Right lobe of liver (tissue), 6 donors: ENCODE data around the gene RUNX2. TPM values are rescaled to one million over a fixed set of nuclear protein-coding genes. Genes with fewer than 3 reads are reported as not detected.

Source experiments
- ATAC-seq, 4 donors: fragments of 200-7000 bp; cut with Tn5 transposase; one replicate each; pipeline ENCODE4 v1.9.1; 2020; ENCODE audit warnings: mild to moderate bottlenecking in 4 of 4, moderate library complexity in 4 of 4
- DNase-seq, 3 donors: peaks; one replicate each; pipeline ENCODE4 v3.0.0-alpha.2; 2020
- H3K27ac ChIP-seq, 3 donors: fragments of 200-600 bp; one replicate each; pipeline ENCODE4 v1.8.0; 2022
- H3K27me3 ChIP-seq, 2 donors: fragments of 200-600 bp; one replicate each; pipeline ENCODE4 v1.8.0; 2022
- H3K36me3 ChIP-seq, 4 donors: fragments of 200-600 bp; sonication (generic) in 1 of 4; one replicate each; pipeline versions ENCODE4 v1.5.1 to v1.8.0; 2017 to 2022; ENCODE audit warnings: control low read depth in 1 of 4
- H3K4me1 ChIP-seq, 4 donors: fragments of 200-600 bp; sonication (generic) in 1 of 4; one replicate each; pipeline versions ENCODE4 v1.5.1 to v1.8.0; 2017 to 2022; ENCODE audit warnings: control low read depth in 1 of 4
- H3K4me3 ChIP-seq, 3 donors: fragments of 200-600 bp; one replicate each; pipeline ENCODE4 v1.8.0; 2022
- H3K9me3 ChIP-seq, 4 donors: fragments of 200-600 bp; sonication (generic) in 1 of 4; one replicate each; pipeline versions ENCODE4 v1.5.1 to v1.8.0; 2017 to 2022; ENCODE audit warnings: control low read depth in 1 of 4
- POLR2A ChIP-seq: fragments of 450-650 bp; IDR thresholded peaks from one replicate; pipeline ENCODE4 v1.6.1; 2017; ENCODE audit warnings: antibody characterized with exemption, mild to moderate bottlenecking
- WGBS: methylation state at CpG from one replicate; pipeline ENCODE4 v1.1.6; 2018; ENCODE audit warnings: low coverage, low lambda C conversion rate; ENCODE audit not compliant: insufficient coverage; ENCODE audit errors: missing lambda C conversion rate; 5-methylcytosine and 5-hydroxymethylcytosine counted together
- intact Hi-C, 2 donors: fragments of 100-400 bp; cut with DNase I; formaldehyde crosslinking; loops; one replicate each; pipeline versions ENCODE4 v1.11.2 to v1.14.1; 2022
- total RNA-seq, 6 experiments: library from RNA; depleted of rRNA in 2 of 6; stranded (reverse); fragments of >200 nt in 2 of 6; fragmentation: NEBNext Ultra II Directional in 3 of 6; extraction: Animal tissue kit (Norgen Biotek cat#: 25700) in 3 of 6; gene quantifications; one replicate each; pipeline versions ENCODE4 v1.1.0 to v1.2.4, GENCODE V29; 2016 to 2023
- TF ChIP-seq, protein P1 (sequence below), 4 donors: fragments of 200-600 bp in 3 of 4; fragments of 450-650 bp in 1 of 4; IDR thresholded peaks; one replicate each; pipeline versions ENCODE4 v1.5.1 to v1.8.0; 2016 to 2022; ENCODE audit warnings: antibody characterized with exemption in 4 of 4, mild to moderate bottlenecking in 2 of 4
- donor health status: DM: no; HTN: yes; CAD: no.
- donor health status: DM: no; HTN: no; CAD: no.
- donor health status: DM: no; HTN: no; CAD: no.
- donor health status: DM: no; HTN: yes; CAD: no.
- donor health status: DM: no; HTN: yes; CAD: no.

RUNX2 gene
- total RNA-seq, 6 experiments from 2014 or later, result 0.15 to 0.80 (median 0.43) TPM

DNA sequence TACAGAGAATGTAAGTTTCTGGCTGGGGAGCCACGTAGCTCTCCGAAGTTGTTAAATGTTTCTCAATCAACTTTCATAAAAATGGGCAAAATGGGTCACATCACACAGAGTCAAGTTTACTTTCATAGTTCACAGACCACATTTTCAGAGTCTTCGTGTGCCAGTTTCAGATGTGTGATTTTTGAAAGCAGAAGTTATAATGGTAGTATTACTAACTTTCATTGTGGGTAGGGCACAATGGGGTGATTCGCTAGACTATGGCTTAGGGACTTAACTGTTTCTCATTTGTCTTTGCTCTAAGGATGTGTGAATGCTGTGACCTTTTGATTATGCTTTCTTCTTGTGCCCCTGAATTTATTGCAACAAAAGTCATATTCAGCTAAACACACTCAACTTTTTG, 158.6 kb downstream of the RUNX2 start:
- no peak for DNase-seq
- WGBS, result 64% methylated on average over 4 of the region's 4 CpGs
- ATAC-seq, result no peak

GRCh38 chr6:45487645-45488044, 159.5 kb downstream of the RUNX2 start:
- DNase-seq (no peak), ATAC-seq (no peak)
- H3K27ac ChIP-seq, result no peak overlapping the region
- intact Hi-C loops, result no loop called here
- no peaks in the 10 kb centered on the region for H3K4me1 ChIP-seq
- H3K4me3 ChIP-seq, result no peak overlapping the region
- H3K36me3 ChIP-seq, result no peaks in the 10 kb centered on the region
- no peak for TF ChIP-seq POLR2A
- TF ChIP-seq, protein P1, sequence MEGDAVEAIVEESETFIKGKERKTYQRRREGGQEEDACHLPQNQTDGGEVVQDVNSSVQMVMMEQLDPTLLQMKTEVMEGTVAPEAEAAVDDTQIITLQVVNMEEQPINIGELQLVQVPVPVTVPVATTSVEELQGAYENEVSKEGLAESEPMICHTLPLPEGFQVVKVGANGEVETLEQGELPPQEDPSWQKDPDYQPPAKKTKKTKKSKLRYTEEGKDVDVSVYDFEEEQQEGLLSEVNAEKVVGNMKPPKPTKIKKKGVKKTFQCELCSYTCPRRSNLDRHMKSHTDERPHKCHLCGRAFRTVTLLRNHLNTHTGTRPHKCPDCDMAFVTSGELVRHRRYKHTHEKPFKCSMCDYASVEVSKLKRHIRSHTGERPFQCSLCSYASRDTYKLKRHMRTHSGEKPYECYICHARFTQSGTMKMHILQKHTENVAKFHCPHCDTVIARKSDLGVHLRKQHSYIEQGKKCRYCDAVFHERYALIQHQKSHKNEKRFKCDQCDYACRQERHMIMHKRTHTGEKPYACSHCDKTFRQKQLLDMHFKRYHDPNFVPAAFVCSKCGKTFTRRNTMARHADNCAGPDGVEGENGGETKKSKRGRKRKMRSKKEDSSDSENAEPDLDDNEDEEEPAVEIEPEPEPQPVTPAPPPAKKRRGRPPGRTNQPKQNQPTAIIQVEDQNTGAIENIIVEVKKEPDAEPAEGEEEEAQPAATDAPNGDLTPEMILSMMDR (IDR thresholded peaks at IDR 0.05), result no peak
- no peaks in the 10 kb centered on the region for H3K27me3 ChIP-seq
- H3K9me3 ChIP-seq, result no peaks in the 10 kb centered on the region

More for the DNA sequence above, 158.6 kb downstream of the RUNX2 start:
- no peaks in the 10 kb centered on the region for H3K9me3 ChIP-seq
- TF ChIP-seq, protein P1 (IDR thresholded peaks at IDR 0.05), result no peak
- TF ChIP-seq POLR2A, result no peak
- intact Hi-C loops, result no loop called here
- H3K27ac ChIP-seq, result no peak overlapping the region
- no peak overlapping the region for H3K4me3 ChIP-seq
- no peaks in the 10 kb centered on the region for H3K4me1 ChIP-seq
- H3K27me3 ChIP-seq, result no peaks in the 10 kb centered on the region
- H3K36me3 ChIP-seq, result no peaks in the 10 kb centered on the region

DNA sequence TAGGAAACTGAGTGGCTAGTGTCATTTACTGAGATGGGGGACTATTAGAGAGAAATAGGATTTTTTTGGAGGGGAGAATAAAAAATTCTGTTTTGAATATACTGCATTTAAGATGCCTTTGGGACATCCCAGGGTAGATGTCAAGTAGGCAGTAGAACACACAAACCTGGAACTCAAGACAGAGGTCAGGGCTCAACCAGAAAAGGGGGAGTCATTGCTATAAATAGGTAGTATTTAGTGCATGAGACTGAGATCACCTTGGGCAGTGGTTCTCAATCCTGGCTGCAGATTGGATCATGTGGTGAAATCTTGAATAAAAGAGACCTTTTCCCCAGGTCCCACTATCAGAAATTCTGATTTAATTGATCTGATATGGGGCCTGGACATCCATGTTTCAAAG, 160.1 kb downstream of the RUNX2 start:
- TF ChIP-seq POLR2A, result no peak
- TF ChIP-seq, protein P1 (IDR thresholded peaks at IDR 0.05), result no peak

GRCh38 chr6:45488889-45489288, 160.8 kb downstream of the RUNX2 start:
- DNase-seq (no peak), ATAC-seq (no peak)
- no peaks in the 10 kb centered on the region for H3K4me1 ChIP-seq
- H3K27me3 ChIP-seq, result no peaks in the 10 kb centered on the region
- intact Hi-C loops, result no loop called here
- no peak overlapping the region for H3K27ac ChIP-seq
- TF ChIP-seq POLR2A, result no peak
- TF ChIP-seq, protein P1 (IDR thresholded peaks at IDR 0.05), result no peak
- no peaks in the 10 kb centered on the region for H3K36me3 ChIP-seq
- 58% methylated on average over 2 of the region's 2 CpGs for WGBS
- H3K4me3 ChIP-seq, result no peak overlapping the region
- H3K9me3 ChIP-seq, result no peaks in the 10 kb centered on the region

More for the DNA sequence above, 160.1 kb downstream of the RUNX2 start:
- no peaks in the 10 kb centered on the region for H3K9me3 ChIP-seq
- H3K4me3 ChIP-seq, result no peak overlapping the region
- no peaks in the 10 kb centered on the region for H3K27me3 ChIP-seq
- no peak overlapping the region for H3K27ac ChIP-seq
- H3K4me1 ChIP-seq, result no peaks in the 10 kb centered on the region
- no peak for DNase-seq
- intact Hi-C loops, result no loop called here
- H3K36me3 ChIP-seq, result no peaks in the 10 kb centered on the region
- ATAC-seq, result no peak

DNA sequence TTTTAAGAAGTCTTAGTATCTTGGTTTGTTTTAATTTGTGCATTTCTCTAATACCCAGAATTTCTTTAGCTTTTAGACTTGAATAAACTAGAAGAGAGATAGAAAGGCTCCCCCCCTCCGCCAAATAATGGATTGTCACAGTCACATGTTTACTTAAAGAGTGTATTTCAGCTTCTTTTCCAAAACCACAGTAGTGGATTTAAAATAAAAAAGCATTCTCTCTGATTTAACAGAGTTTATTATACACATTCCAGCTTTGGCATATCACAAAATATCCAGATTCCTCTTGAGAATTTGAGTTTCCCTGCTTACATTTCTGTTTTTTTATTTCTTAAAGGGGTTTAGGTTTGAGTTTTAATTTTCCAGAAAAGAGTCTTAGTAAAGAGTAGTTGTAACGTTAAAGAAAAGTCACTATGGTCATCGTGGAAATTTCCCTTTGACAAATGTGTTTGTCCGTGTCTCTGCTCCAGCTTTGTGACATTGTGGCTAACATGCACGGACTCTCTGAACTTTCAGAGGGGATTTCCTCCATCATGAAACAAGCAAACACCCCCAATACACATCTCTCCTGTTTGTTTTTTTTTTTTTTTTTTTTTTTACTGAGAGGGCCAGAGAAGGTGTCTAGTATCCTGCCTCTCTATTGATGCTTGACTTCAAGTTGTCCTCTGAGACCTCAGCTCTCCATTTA, 163.1 kb downstream of the RUNX2 start:
- Histone ChIP-seq H3K27me3 (no peaks in the 10 kb centered on the region), H3K36me3 (no peaks in the 10 kb centered on the region), H3K4me3 (no peak overlapping the region), H3K27ac (no peak overlapping the region), H3K9me3 (no peaks in the 10 kb centered on the region), H3K4me1 (no peaks in the 10 kb centered on the region)
- DNase-seq, result no peak
- intact Hi-C loops, result no loop called here
- TF ChIP-seq POLR2A, result no peak
- TF ChIP-seq, protein P1 (IDR thresholded peaks at IDR 0.05), result no peak
- ATAC-seq, result no peak
- 68% methylated on average over 5 of the region's 5 CpGs for WGBS
